Keratinocyte (primary cell): ENCODE data around the gene MKRN2. TPM values are rescaled to one million over a fixed set of nuclear protein-coding genes. Genes with fewer than 3 reads are reported as not detected.

Source experiments
- DNase-seq: peaks from one replicate; pipeline ENCODE4 v3.0.0-alpha.2; 2011; ENCODE audit warnings: low read depth, missing footprints, low spot score
- FAIRE-seq: peaks from 2 replicates; lab custom pipeline; 2011; peaks lifted over from hg19 to GRCh38; lab: Jason Lieb, UNC
- H2AFZ ChIP-seq: 2 replicates; pipeline ENCODE4 v1.6.0; 2012; ENCODE audit warnings: low read length, control low read depth, inconsistent platforms; ENCODE audit not compliant: control insufficient read depth
- H3K27ac ChIP-seq: 2 replicates; pipeline ENCODE4 v1.5.1; 2011; ENCODE audit warnings: low read length; ENCODE audit not compliant: control insufficient read depth, insufficient read depth
- H3K27me3 ChIP-seq: 3 replicates; pipeline ENCODE4 v1.6.0; 2011; ENCODE audit warnings: low read length; ENCODE audit not compliant: control insufficient read depth, insufficient read depth; ENCODE audit errors: extremely low read depth
- H3K36me3 ChIP-seq, 2 experiments: 2 replicates in 1 of 2; 3 replicates in 1 of 2; pipeline ENCODE4 v1.5.1; 2011; ENCODE audit warnings: low read length in 2 of 2, mild to moderate bottlenecking in 1 of 2; ENCODE audit not compliant: control insufficient read depth in 2 of 2, insufficient read depth in 2 of 2; ENCODE audit errors: extremely low read depth in 1 of 2
- H3K4me1 ChIP-seq: 3 replicates; pipeline ENCODE4 v1.5.1; 2011; ENCODE audit warnings: low read length; ENCODE audit not compliant: control insufficient read depth, insufficient read depth; ENCODE audit errors: extremely low read depth
- H3K4me2 ChIP-seq: 3 replicates; pipeline ENCODE4 v1.6.0; 2011; ENCODE audit warnings: low read depth, low read length; ENCODE audit not compliant: control insufficient read depth, insufficient read depth; ENCODE audit errors: extremely low read depth
- H3K4me3 ChIP-seq, 3 experiments: fragments of 200-600 bp in 1 of 3; sonication (generic) in 1 of 3; 2 replicates in 2 of 3; 3 replicates in 1 of 3; pipeline ENCODE4 v1.5.1; 2011 to 2016; ENCODE audit warnings: low read length in 3 of 3, mild to moderate bottlenecking in 3 of 3, control low read depth in 2 of 3, inconsistent platforms in 1 of 3, low read depth in 1 of 3, mixed read lengths in 1 of 3, mixed run types in 1 of 3, moderate library complexity in 1 of 3; ENCODE audit not compliant: control insufficient read depth in 2 of 3, insufficient read depth in 2 of 3; ENCODE audit errors: extremely low read depth in 1 of 3
- H3K79me2 ChIP-seq: 2 replicates; pipeline ENCODE4 v1.6.0; 2012; ENCODE audit warnings: low read length; ENCODE audit not compliant: control insufficient read depth, insufficient read depth
- H3K9ac ChIP-seq: 3 replicates; pipeline ENCODE4 v1.6.0; 2011; ENCODE audit warnings: low read length; ENCODE audit not compliant: control insufficient read depth, insufficient read depth; ENCODE audit errors: extremely low read depth
- H3K9me1 ChIP-seq: 3 replicates; pipeline ENCODE4 v1.6.0; 2011; ENCODE audit warnings: low read length; ENCODE audit not compliant: control insufficient read depth, insufficient read depth; ENCODE audit errors: extremely low read depth
- H3K9me3 ChIP-seq: 2 replicates; pipeline ENCODE4 v1.5.1; 2012; ENCODE audit warnings: low read depth, low read length; ENCODE audit not compliant: control insufficient read depth
- H4K20me1 ChIP-seq: 3 replicates; pipeline ENCODE4 v1.6.0; 2011; ENCODE audit warnings: low read length; ENCODE audit not compliant: control insufficient read depth, insufficient read depth; ENCODE audit errors: extremely low read depth
- CTCF ChIP-seq, 3 experiments: IDR thresholded peaks in 1 of 3; conservative IDR thresholded peaks in 1 of 3; optimal IDR thresholded peaks in 1 of 3; 2 replicates in 2 of 3; 3 replicates in 1 of 3; pipeline versions ENCODE3 to v1.5.1; 2011; ENCODE audit warnings: low read length in 3 of 3, mild to moderate bottlenecking in 3 of 3, moderate library complexity in 2 of 3, control low read depth in 1 of 3, inconsistent platforms in 1 of 3; ENCODE audit not compliant: insufficient read depth in 2 of 3; ENCODE audit errors: extremely low read depth in 1 of 3
- EZH2 ChIP-seq: IDR thresholded peaks from one replicate; pipeline ENCODE4 v1.6.1; 2012; ENCODE audit warnings: inconsistent platforms, mild to moderate bottlenecking, low read length, moderate library complexity
- dilution Hi-C: fragments of 300-500 bp; cut with MboI; formaldehyde crosslinking; loops from one replicate; pipeline ENCODE4 v1.7.0; 2020; ENCODE audit warnings: low sequenced_read_pairs; ENCODE audit not compliant: extremely low pct_ligation_motif_present
- polyA plus RNA-seq, 5 experiments: library from polyadenylated mRNA; depleted of rRNA in 3 of 5; stranded (reverse) in 3 of 5; stranded (forward) in 1 of 5; unstranded in 1 of 5; fragments of >200 nt; gene quantifications; 1 replicate in 1 of 5; 2 replicates in 3 of 5; 3 replicates in 1 of 5; pipeline versions ENCODE4 v1.2.1 to v1.2.3, GENCODE V29; 2011 to 2012; ENCODE audit warnings: missing spikeins in 2 of 5, low read depth in 1 of 5, low replicate concordance in 1 of 5

Gene MKRN2
- polyA plus RNA-seq, 1 donor (not counting 4 experiments of a cell fraction or from before 2014, with no cell fraction given), result 31.8 TPM

GRCh38 chr3:12591997-12592715 lies 35.3 kb downstream of the MKRN2 start:
- H3K79me2 ChIP-seq, result no peaks in the 10 kb centered on the region
- no peak overlapping the region for H2AFZ ChIP-seq
- no peaks in the 10 kb centered on the region for H3K27me3 ChIP-seq
- H3K4me2 ChIP-seq, result no peak overlapping the region
- H3K27ac ChIP-seq, result no peak overlapping the region
- TF ChIP-seq CTCF (optimal IDR thresholded peaks at IDR 0.05 in 1 of 3, IDR thresholded peaks at IDR 0.05 in 1 of 3, conservative IDR thresholded peaks at IDR 0.05 in 1 of 3; ENCODE audit: extremely low read depth in 1 of 3, insufficient read depth in 2 of 3, low read length in 3 of 3) (no peak), EZH2 (no peak)
- peaks cover 12% of the 10 kb centered on the region for H3K4me1 ChIP-seq
- dilution Hi-C loops, result no loop called here
- no peak for FAIRE-seq
- H3K9me3 ChIP-seq, result no peaks in the 10 kb centered on the region
- H3K36me3 ChIP-seq, result peaks cover 26 to 30% of the 10 kb centered on the region in 2 experiments
- no peak overlapping the region for H3K9ac ChIP-seq
- no peaks in the 10 kb centered on the region for H3K9me1 ChIP-seq
- no peak overlapping the region for H3K4me3 ChIP-seq
- no peaks in the 10 kb centered on the region for H4K20me1 ChIP-seq
- no peak for DNase-seq

- Histone ChIP-seq H3K9me1 (no peaks in the 10 kb centered on the region), H3K79me2 (no peaks in the 10 kb centered on the region), H3K9me3 (no peaks in the 10 kb centered on the region), H3K4me3 (no peak overlapping the region), H3K27me3 (no peaks in the 10 kb centered on the region), H3K27ac (no peak overlapping the region), H4K20me1 (no peaks in the 10 kb centered on the region), H3K9ac (no peak overlapping the region), H3K4me2 (no peak overlapping the region), H2AFZ (no peak overlapping the region), H3K36me3 (peaks cover 19 to 30% of the 10 kb centered on the region in 2 experiments), H3K4me1 (no peaks in the 10 kb centered on the region)
- dilution Hi-C loops, result no loop called here
- DNase-seq (no peak), FAIRE-seq (no peak)
- no peak for TF ChIP-seq EZH2
- no peak for TF ChIP-seq CTCF (optimal IDR thresholded peaks at IDR 0.05 in 1 of 3, IDR thresholded peaks at IDR 0.05 in 1 of 3, conservative IDR thresholded peaks at IDR 0.05 in 1 of 3; ENCODE audit: extremely low read depth in 1 of 3, insufficient read depth in 2 of 3, low read length in 3 of 3)
Measured at GRCh38 chr3:12593473-12593872, 36.6 kb downstream of the MKRN2 start.
